HCT116 (cell line): ENCODE data around the gene KATNAL1.

Experiments
- EGR1 ChIP-seq: IDR thresholded peaks from 2 replicates; pipeline ENCODE4 v1.6.1; 2012; ENCODE audit warnings: low read depth
- EZH2 ChIP-seq: fragments of 200-600 bp; sonication (generic); IDR thresholded peaks from 2 replicates; pipeline ENCODE4 v1.6.1; 2017; ENCODE audit warnings: antibody characterized with exemption, mixed run types
- EZH2phosphoT487 ChIP-seq: fragments of 200-600 bp; IDR thresholded peaks from 2 replicates; pipeline ENCODE4 v1.6.1; 2018; ENCODE audit warnings: antibody characterized with exemption, borderline replicate concordance
- FOSL1 ChIP-seq: IDR thresholded peaks from 2 replicates; pipeline ENCODE4 v1.6.1; 2012; ENCODE audit warnings: low read depth
- JUND ChIP-seq: IDR thresholded peaks from 2 replicates; pipeline ENCODE4 v1.6.1; 2012
- POLR2A ChIP-seq: IDR thresholded peaks from 2 replicates; pipeline ENCODE4 v1.7.0; 2011; ENCODE audit warnings: borderline replicate concordance; ENCODE audit not compliant: insufficient read depth, insufficient read length; ENCODE audit errors: extremely low read depth
- POLR2AphosphoS5 ChIP-seq: IDR thresholded peaks from 2 replicates; pipeline ENCODE4 v1.6.1; 2011; ENCODE audit warnings: mild to moderate bottlenecking, low read depth, low read length, moderate library complexity
- SIN3A ChIP-seq: IDR thresholded peaks from 2 replicates; pipeline ENCODE4 v1.6.1; 2012; ENCODE audit warnings: low read depth
- YY1 ChIP-seq: IDR thresholded peaks from 2 replicates; pipeline ENCODE4 v1.6.1; 2011; ENCODE audit warnings: low read length, low read depth, moderate library complexity, mild to moderate bottlenecking; ENCODE audit not compliant: insufficient replicate concordance; ENCODE audit errors: extremely low read depth
- ZFX ChIP-seq: fragments of 450-650 bp; IDR thresholded peaks from 2 replicates; pipeline ENCODE4 v1.6.1; 2017
- TF ChIP-seq, protein P1 (sequence below), 3 experiments: fragments of 200-600 bp in 1 of 3; sonication (generic) in 1 of 3; IDR thresholded peaks in 2 of 3; conservative IDR thresholded peaks in 1 of 3; 2 replicates each; pipeline ENCODE4 v1.5.1; 2012 to 2017; ENCODE audit warnings: low read depth in 2 of 3, low read length in 2 of 3, antibody characterized with exemption in 1 of 3, borderline replicate concordance in 1 of 3, control low read depth in 1 of 3, mild to moderate bottlenecking in 1 of 3, mixed read lengths in 1 of 3, mixed run types in 1 of 3, moderate library complexity in 1 of 3; ENCODE audit not compliant: insufficient read depth in 1 of 3
- TF ChIP-seq, protein P2 (sequence below): IDR thresholded peaks from 2 replicates; pipeline ENCODE4 v1.6.1; 2012
- TF ChIP-seq, protein P3 (sequence below): IDR thresholded peaks from 2 replicates; pipeline ENCODE4 v1.6.1; 2012; ENCODE audit warnings: low read depth
- TF ChIP-seq, protein P4 (sequence below): IDR thresholded peaks from 2 replicates; pipeline ENCODE4 v1.6.1; 2011; ENCODE audit warnings: mild to moderate bottlenecking, low read length, moderate library complexity; ENCODE audit not compliant: insufficient replicate concordance; ENCODE audit errors: extremely low read depth

DNA sequence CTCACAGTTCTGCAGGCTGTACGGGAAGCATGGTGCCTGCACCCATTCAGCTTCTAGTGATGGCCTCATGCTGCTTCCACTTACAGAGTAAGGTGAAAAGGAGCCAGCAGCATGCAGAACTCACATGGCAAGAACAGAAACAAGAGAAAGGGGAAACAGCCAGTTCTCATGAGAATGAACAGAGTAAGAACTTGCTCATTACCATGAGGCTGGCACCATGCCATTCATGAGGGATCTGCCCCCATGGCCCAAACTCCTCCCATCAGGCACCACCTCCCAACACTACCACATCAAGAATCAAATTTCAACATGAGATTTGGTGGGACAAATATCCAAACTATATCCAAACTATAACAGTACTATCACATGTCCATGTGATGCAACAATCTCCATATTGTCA, 72.1 kb downstream of the KATNAL1 start:
- TF ChIP-seq, protein P1, sequence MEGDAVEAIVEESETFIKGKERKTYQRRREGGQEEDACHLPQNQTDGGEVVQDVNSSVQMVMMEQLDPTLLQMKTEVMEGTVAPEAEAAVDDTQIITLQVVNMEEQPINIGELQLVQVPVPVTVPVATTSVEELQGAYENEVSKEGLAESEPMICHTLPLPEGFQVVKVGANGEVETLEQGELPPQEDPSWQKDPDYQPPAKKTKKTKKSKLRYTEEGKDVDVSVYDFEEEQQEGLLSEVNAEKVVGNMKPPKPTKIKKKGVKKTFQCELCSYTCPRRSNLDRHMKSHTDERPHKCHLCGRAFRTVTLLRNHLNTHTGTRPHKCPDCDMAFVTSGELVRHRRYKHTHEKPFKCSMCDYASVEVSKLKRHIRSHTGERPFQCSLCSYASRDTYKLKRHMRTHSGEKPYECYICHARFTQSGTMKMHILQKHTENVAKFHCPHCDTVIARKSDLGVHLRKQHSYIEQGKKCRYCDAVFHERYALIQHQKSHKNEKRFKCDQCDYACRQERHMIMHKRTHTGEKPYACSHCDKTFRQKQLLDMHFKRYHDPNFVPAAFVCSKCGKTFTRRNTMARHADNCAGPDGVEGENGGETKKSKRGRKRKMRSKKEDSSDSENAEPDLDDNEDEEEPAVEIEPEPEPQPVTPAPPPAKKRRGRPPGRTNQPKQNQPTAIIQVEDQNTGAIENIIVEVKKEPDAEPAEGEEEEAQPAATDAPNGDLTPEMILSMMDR (IDR thresholded peaks at IDR 0.05 in 2 of 3, conservative IDR thresholded peaks at IDR 0.05 in 1 of 3; ENCODE audit: borderline replicate concordance in 1 of 3, insufficient read depth in 1 of 3, low read depth in 2 of 3, low read length in 2 of 3), result no peak
- no peak for TF ChIP-seq POLR2A
- TF ChIP-seq, protein P2, sequence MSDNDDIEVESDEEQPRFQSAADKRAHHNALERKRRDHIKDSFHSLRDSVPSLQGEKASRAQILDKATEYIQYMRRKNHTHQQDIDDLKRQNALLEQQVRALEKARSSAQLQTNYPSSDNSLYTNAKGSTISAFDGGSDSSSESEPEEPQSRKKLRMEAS, result no peak
- TF ChIP-seq SIN3A, result no peak
- no peak for TF ChIP-seq EZH2phosphoT487
- TF ChIP-seq EZH2, result no peak
- TF ChIP-seq YY1, result no peak
- TF ChIP-seq FOSL1, result no peak
- no peak for TF ChIP-seq POLR2AphosphoS5
- TF ChIP-seq ZFX, result no peak
- TF ChIP-seq JUND, result no peak
- TF ChIP-seq, protein P3, sequence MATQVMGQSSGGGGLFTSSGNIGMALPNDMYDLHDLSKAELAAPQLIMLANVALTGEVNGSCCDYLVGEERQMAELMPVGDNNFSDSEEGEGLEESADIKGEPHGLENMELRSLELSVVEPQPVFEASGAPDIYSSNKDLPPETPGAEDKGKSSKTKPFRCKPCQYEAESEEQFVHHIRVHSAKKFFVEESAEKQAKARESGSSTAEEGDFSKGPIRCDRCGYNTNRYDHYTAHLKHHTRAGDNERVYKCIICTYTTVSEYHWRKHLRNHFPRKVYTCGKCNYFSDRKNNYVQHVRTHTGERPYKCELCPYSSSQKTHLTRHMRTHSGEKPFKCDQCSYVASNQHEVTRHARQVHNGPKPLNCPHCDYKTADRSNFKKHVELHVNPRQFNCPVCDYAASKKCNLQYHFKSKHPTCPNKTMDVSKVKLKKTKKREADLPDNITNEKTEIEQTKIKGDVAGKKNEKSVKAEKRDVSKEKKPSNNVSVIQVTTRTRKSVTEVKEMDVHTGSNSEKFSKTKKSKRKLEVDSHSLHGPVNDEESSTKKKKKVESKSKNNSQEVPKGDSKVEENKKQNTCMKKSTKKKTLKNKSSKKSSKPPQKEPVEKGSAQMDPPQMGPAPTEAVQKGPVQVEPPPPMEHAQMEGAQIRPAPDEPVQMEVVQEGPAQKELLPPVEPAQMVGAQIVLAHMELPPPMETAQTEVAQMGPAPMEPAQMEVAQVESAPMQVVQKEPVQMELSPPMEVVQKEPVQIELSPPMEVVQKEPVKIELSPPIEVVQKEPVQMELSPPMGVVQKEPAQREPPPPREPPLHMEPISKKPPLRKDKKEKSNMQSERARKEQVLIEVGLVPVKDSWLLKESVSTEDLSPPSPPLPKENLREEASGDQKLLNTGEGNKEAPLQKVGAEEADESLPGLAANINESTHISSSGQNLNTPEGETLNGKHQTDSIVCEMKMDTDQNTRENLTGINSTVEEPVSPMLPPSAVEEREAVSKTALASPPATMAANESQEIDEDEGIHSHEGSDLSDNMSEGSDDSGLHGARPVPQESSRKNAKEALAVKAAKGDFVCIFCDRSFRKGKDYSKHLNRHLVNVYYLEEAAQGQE, result no peak
- no peak for TF ChIP-seq EGR1
- TF ChIP-seq, protein P4, sequence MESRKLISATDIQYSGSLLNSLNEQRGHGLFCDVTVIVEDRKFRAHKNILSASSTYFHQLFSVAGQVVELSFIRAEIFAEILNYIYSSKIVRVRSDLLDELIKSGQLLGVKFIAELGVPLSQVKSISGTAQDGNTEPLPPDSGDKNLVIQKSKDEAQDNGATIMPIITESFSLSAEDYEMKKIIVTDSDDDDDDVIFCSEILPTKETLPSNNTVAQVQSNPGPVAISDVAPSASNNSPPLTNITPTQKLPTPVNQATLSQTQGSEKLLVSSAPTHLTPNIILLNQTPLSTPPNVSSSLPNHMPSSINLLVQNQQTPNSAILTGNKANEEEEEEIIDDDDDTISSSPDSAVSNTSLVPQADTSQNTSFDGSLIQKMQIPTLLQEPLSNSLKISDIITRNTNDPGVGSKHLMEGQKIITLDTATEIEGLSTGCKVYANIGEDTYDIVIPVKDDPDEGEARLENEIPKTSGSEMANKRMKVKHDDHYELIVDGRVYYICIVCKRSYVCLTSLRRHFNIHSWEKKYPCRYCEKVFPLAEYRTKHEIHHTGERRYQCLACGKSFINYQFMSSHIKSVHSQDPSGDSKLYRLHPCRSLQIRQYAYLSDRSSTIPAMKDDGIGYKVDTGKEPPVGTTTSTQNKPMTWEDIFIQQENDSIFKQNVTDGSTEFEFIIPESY, result no peak
